KOPT-K1 (cell line): ENCODE data around the gene FILIP1L.
"Not testable (repeated sequence)": the region's sequence is repeated elsewhere in the genome, so short reads cannot be mapped to it uniquely, and the experiment has no call there.

Source experiments
- H3K27ac ChIP-seq: fragments of 200-600 bp; sonication (generic); 2 replicates; pipeline ENCODE4 v1.5.1; 2016; ENCODE audit warnings: antibody characterized with exemption, mild to moderate bottlenecking, low read depth, low read length; ENCODE audit not compliant: poor library complexity, severe bottlenecking
- H3K36me3 ChIP-seq: fragments of 200-600 bp; sonication (generic); 2 replicates; pipeline ENCODE4 v1.5.1; 2017; ENCODE audit warnings: antibody characterized with exemption, mild to moderate bottlenecking, low read length, moderate library complexity; ENCODE audit not compliant: insufficient read depth
- H3K9me3 ChIP-seq: fragments of 200-600 bp; sonication (generic); 2 replicates; pipeline ENCODE4 v1.5.1; 2017; ENCODE audit warnings: antibody characterized with exemption, low read length, mild to moderate bottlenecking; ENCODE audit not compliant: insufficient read depth, poor library complexity, severe bottlenecking

The FILIP1L gene

DNA sequence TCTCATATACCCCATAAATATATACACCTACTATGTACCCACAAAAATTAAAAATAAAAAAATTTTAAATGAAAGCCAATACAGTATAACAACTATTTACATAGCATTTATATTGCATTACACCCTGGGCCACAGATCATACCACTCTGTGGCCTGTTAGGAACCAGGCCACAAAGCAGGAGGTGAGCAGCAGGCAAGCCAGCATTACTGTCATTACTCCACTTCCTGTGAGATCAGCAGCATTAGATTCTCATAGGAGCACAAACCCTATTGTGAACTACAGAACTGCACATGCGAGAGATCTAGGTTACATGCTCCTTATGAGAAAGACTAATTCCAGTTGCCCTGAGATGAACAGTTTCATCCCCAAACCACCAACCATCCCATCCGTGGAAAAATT lies 17.4 kb downstream of the FILIP1L start:
- H3K36me3 ChIP-seq, result no peaks in the 10 kb centered on the region
- no peak overlapping the region for H3K27ac ChIP-seq
- no peaks in the 10 kb centered on the region for H3K9me3 ChIP-seq

DNA sequence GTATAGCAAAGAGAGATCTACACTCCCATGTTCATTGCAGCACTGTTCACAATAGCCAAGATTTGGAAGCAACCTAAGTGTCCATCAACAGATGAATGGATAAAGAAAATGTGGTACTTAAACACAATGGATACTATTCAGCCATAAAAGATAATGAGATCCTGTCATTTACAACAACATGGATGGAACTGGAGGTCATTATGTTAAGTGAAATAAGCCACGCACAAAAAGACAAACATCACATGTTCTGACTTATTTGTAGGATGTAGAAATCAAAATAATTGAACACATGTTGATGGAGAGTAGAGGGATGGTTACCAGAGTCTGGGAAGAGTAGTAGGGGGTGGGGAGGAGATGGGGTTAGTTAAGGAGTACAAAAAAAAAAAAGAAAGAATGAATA lies 18.0 kb downstream of the FILIP1L start:
- H3K36me3 ChIP-seq, result not testable (repeated sequence)

DNA sequence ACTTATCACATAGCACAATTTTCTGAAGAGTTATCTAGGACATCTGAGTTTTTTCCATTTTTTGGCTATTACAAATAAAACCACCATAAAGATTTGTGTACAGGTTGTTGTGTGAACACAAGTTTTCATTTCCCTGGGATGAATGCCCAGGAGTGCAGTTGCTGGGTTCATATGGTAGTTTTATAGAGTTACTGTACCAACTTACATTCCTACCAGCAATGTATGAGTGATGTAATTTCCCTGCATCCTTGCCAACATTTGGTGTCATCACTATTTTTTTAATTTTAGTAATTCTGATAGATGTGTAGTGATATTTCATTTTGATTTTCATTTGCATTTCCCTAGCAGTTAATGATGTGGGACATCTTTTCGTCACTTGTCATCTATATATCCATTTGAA lies 20.5 kb downstream of the FILIP1L start:
- H3K36me3 ChIP-seq, result no peaks in the 10 kb centered on the region
- no peaks in the 10 kb centered on the region for H3K9me3 ChIP-seq
- no peak overlapping the region for H3K27ac ChIP-seq

More for the DNA sequence above, 18.0 kb downstream of the FILIP1L start:
- not testable (repeated sequence) for H3K27ac ChIP-seq, H3K9me3 ChIP-seq

DNA sequence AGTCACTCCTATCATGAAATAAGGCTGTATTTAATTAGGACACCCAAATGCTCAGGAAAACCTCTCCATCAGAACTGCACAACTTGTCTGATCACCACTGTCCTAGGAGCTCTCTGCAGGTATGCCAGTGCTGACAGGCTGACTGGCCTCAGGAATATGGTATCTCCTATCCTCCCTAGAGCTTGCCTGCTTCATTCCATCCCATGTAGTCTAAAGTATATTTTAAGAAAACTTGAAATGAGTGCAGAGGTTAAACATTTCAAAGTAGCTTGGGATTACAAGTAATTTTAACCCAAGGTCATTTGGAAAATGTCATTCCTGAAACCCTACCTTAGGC lies 23.7 kb downstream of the FILIP1L start:
- H3K27ac ChIP-seq, result no peak overlapping the region
- H3K36me3 ChIP-seq, result no peaks in the 10 kb centered on the region
- H3K9me3 ChIP-seq, result no peaks in the 10 kb centered on the region

DNA sequence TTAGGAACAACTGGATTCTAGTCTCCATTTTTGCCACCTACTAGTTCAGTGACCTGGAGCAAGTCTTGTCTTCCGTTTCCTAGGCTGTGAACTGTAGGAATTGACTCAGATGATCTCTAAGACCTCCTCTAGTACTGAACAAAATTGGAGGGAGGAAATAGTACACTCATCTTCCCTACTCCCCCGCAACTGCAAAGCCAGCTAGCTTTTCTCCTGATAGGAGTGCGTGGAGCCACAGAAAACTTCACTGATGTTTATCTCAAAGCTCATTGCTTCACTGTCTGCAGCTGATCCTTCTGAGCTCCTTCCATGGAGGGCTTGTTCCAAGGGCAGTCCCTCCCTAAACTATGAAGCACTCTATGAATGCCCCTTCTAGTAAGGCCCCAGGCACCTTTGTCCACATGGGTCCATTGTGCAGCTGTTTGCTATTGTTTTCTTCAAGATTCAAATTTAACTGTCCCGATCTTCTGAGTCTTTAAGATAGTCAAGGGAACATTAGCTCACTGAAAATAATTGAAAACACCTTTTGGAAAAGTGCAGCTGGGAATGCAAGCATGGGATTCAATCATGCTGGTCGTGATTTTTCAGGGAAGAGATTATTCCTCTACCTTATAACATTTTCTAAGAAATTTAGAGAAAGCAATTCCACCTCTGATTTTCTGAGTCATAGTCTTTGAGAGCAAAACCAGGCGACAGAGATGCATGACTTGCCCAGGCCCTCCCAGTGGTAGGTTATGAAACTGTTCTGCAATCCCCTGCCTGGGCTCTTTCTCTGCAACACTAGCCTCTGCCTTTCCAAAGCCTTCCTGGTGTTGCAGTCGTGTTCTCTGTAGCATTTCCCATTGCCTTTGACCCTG lies 24.3 kb downstream of the FILIP1L start:
- no peak overlapping the region for H3K27ac ChIP-seq
- no peaks in the 10 kb centered on the region for H3K36me3 ChIP-seq
- no peaks in the 10 kb centered on the region for H3K9me3 ChIP-seq

DNA sequence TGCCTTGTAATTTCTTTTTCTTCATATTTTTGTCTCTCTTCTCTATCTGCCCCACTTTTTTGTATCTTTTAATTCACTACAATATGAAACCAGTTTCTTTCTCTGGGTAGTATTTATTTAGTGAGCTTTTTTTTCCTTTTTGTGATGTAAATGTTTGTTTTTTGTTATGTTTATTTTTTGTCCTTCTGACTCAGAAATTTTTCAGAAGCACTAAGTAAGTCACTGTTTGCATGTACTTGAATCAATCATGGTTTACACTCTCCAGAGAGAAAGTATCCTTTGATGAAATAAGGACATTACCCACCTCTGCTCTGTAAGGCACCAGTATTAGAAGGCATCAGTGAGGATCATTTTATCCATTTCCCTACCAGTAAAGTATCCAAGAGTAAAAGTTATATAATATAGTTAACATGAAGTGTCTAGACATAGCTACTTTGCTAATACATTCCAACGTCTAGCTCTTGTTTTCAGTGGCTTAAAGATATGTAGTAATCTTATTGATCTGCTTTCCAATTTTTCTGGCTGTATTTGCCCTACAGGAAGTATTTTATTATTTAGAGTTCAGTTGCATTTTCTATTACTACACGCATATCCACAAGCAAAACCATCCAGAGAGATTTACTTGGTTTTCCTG lies 25.4 kb downstream of the FILIP1L start:
- Histone ChIP-seq H3K9me3 (no peaks in the 10 kb centered on the region), H3K36me3 (no peaks in the 10 kb centered on the region), H3K27ac (no peak overlapping the region)

DNA sequence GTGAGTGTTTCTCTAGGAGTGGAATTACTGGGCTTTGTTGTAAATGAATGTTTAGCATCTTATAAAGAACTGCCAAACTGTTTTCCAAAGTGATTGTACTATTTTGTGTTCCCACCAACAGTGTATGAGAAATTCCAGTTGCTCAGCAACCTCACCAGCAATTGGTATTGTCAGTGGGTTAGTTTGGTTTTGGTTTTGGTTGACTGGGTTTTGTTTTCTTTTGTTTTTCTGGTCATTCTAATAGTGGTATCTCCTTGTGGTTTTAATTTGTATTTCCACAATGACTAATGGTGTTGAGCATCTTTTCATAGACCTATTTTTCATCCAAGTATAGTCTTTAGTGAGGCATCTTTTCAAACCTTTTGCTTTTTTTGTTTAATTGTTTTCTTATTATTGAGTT lies 27.1 kb downstream of the FILIP1L start:
- Histone ChIP-seq H3K9me3 (no peaks in the 10 kb centered on the region), H3K27ac (no peak overlapping the region)

DNA sequence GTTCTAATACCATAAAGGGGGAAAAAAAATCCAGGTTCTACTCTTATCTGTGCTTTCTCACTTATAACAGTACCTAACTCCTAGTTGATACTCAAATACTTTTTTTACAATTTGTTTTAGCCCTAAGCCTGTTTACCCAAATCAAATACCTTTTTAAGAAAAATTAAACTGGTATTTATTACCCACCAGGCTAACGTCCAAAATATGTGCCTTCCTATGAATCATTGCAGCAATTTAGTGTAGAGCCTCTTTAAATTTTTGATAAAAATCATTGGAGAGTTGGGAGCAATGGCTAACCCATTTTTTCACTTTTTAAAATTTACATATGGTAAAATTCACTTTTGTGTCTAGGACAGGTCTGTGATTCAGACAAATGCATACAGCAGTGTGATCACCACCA lies 27.9 kb downstream of the FILIP1L start:
- Histone ChIP-seq H3K9me3 (no peaks in the 10 kb centered on the region), H3K27ac (no peak overlapping the region), H3K36me3 (no peaks in the 10 kb centered on the region)

More for the DNA sequence above, 27.1 kb downstream of the FILIP1L start:
- H3K36me3 ChIP-seq, result no peaks in the 10 kb centered on the region

DNA sequence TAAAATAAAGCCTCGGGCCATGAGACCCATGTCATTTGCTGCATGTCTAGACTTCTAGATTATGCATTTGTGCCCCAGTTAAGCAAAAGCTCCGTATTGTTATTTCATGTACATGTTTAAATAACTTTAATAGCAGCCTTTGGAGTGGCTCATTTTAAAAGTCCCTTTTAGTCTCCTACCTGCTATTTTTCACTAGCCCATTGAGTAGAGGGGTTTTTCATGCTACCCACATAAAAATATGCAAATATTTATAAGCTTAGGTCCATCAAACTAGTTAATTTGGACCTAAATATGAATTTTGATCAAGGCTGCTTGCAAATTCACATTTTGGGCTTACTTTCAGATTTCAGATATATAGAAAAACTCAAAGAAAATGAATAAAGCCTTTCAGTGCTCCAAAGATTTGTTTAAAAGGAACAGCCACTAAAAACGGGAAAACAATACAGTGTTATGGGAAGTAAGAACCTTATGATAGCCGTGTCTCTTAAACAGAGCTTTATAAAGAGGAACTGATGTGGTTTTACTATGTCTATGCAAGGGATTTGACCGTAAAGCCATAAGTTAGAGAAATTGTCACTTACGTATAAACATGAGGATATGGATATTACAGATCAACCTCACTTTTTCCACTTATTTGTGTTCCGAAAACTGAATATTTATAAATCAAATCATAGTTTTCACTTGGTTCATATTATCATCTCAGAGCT lies 30.0 kb downstream of the FILIP1L start:
- H3K27ac ChIP-seq, result no peak overlapping the region
- no peaks in the 10 kb centered on the region for H3K36me3 ChIP-seq
- no peaks in the 10 kb centered on the region for H3K9me3 ChIP-seq

DNA sequence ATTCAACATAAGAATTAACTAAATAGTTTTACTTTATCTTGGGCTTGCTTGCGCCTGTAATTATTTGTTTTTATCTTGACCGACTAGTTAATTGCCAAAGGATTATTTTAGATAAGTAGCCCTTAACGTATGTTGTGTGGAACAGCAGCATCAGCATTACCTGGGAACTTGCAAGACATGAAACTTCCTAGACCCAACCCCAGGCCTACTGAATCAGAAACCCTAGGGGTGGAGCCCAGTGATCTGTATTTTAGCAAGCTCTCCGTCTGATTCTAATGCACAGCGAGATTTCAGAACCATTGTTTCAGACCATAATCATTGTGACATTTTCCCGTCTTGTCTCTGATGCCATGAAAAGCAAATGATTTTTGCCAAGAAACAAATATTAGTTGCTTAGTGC lies 31.1 kb downstream of the FILIP1L start:
- no peaks in the 10 kb centered on the region for H3K36me3 ChIP-seq
- H3K9me3 ChIP-seq, result no peaks in the 10 kb centered on the region
- no peak overlapping the region for H3K27ac ChIP-seq

DNA sequence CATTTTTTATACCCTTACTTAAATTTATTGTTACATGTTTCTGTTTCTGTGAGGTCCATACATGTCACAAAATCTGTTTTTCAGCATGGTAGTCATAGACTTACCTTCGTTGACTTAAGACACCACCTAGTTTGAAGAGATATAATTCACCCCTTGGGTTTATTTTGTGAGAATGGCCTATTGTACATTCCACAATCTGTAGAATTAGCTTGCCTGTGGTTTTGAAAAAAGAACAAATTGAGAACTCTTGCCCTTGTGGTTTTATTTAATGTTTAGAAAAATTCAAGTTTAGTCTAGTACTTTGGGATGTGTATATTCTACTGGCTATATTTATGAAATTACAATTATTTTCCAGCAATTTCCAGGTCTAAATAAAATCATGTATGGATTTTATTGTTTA lies 31.6 kb downstream of the FILIP1L start:
- no peak overlapping the region for H3K27ac ChIP-seq
- H3K9me3 ChIP-seq, result no peaks in the 10 kb centered on the region
- no peaks in the 10 kb centered on the region for H3K36me3 ChIP-seq

DNA sequence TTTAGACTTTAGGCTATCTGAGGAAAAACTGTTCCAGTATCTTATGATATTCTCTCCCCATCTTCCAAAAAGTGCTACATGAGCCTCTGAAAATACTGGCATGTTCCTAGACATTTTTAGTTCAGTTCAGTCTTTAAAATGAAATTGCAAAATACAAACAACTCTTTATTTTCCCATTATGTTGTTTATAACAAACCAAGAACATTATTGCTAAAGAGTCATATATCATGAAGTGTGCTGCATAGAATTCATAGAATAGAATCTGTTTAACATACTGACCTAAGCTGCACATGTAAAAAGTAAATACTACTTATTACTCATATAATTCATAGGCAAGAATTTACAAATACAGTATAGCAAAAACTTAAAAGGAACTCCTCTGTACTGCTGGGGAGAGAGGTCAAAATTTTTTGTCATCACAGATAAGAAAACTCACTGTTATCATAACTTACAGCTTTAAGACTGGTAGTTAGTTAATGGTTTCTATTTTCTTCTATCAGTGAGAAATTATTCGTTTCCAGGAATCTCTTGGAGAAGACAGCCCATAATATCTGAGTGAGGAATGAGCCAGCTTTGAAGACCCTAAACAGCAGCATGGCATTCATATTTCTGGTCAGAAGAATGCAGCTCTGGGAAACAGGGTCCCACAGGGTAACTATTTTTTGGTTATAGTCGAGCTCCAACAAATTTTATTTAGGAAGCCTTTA lies 32.2 kb downstream of the FILIP1L start:
- Histone ChIP-seq H3K27ac (no peak overlapping the region), H3K9me3 (no peaks in the 10 kb centered on the region), H3K36me3 (no peaks in the 10 kb centered on the region)

DNA sequence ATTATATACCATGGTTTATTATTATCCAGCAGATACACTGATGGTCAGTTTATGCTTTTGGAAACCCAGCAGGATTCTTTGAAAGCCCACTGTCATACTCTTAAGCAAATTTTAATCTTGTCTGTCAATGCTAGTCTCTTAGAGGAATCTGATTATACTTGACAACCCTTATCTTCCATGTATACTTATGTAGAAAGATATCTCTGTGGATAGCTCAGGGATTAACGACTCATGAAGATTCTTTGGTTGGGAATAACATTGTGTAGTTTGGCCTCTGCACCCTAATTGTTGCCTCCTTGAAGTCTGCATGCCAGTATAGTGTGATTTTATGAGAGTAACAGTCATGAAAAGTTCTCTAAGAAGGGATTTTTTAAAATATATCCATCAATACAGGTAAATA lies 33.0 kb downstream of the FILIP1L start:
- Histone ChIP-seq H3K36me3 (no peaks in the 10 kb centered on the region), H3K9me3 (no peaks in the 10 kb centered on the region), H3K27ac (no peak overlapping the region)

DNA sequence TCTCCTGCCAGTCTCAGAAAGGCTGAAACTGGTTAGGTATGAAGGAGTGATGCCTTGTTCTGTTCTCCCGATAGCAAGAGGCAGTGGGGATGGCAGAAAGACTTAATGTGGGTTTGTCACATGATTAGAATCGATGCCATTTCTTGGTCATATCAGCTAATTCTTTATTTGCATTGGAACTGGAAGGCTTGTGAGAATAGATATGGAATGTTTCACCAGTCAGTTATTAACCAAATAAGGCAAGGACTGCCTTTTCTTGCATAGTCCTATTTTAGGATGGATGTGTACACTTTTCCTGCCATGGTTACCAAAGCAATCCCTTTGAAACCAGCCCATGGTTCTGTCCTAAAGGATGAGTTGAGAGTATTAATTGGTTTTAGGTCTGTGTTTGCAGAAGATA lies 33.7 kb downstream of the FILIP1L start:
- Histone ChIP-seq H3K36me3 (no peaks in the 10 kb centered on the region), H3K27ac (no peak overlapping the region), H3K9me3 (no peaks in the 10 kb centered on the region)

DNA sequence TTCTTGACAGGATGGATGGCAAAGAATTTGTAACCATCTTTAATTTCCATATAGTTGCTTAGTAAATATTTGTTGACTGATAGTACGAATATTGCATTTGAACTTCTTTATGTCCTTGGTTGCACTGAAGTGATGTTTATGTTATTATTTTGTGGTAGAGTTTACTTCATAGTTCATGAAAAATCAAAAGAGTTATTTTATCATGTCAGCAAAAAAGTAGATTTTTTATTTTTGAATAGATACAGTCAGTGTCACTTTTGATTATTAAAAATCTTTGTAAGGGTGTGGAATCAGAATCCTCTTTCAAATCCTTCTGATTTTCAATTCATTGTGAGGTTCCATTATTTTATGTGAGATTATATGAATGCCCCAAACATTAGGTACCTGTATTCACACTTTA lies 35.0 kb downstream of the FILIP1L start:
- Histone ChIP-seq H3K36me3 (no peaks in the 10 kb centered on the region), H3K9me3 (no peaks in the 10 kb centered on the region), H3K27ac (no peak overlapping the region)
